Loucy (cell line): ENCODE results near the gene DENND11.

Experiments used
- H2AFZ ChIP-seq: fragments of 200-600 bp; sonication (generic); 2 replicates; pipeline ENCODE4 v1.6.0; 2016; ENCODE audit warnings: antibody characterized with exemption, mild to moderate bottlenecking, low read length, moderate library complexity
- H3F3A ChIP-seq: fragments of 200-600 bp; 2 replicates; pipeline ENCODE4 v1.6.0; 2016; ENCODE audit warnings: antibody characterized with exemption, low read depth, mild to moderate bottlenecking
- H3K27me3 ChIP-seq: fragments of 200-600 bp; sonication (generic); 2 replicates; pipeline ENCODE4 v1.6.1; 2014; ENCODE audit warnings: low read length, mild to moderate bottlenecking; ENCODE audit not compliant: insufficient read depth, poor library complexity, severe bottlenecking
- H3K36me3 ChIP-seq: fragments of 200-600 bp; sonication (generic); 2 replicates; pipeline ENCODE4 v1.6.1; 2016; ENCODE audit warnings: low read length; ENCODE audit not compliant: insufficient read depth
- H3K4me1 ChIP-seq: fragments of 200-600 bp; sonication (generic); 2 replicates; pipeline ENCODE4 v1.5.1; 2014; ENCODE audit warnings: low read length, mild to moderate bottlenecking; ENCODE audit not compliant: insufficient read depth, poor library complexity, severe bottlenecking
- H3K4me2 ChIP-seq: fragments of 200-600 bp; sonication (generic); 2 replicates; pipeline ENCODE4 v1.6.0; 2014; ENCODE audit warnings: antibody characterized with exemption, low read length, low read depth, mild to moderate bottlenecking; ENCODE audit not compliant: poor library complexity, severe bottlenecking
- H3K4me3 ChIP-seq: fragments of 200-600 bp; sonication (generic); 2 replicates; pipeline ENCODE4 v1.5.1; 2014; ENCODE audit warnings: low read length, mild to moderate bottlenecking, mixed read lengths; ENCODE audit not compliant: poor library complexity, severe bottlenecking
- H3K79me2 ChIP-seq: fragments of 200-600 bp; sonication (generic); 2 replicates; pipeline ENCODE4 v1.6.1; 2014; ENCODE audit warnings: low read length; ENCODE audit not compliant: insufficient read depth
- H3K9ac ChIP-seq: fragments of 200-600 bp; sonication (generic); 2 replicates; pipeline ENCODE4 v1.6.0; 2014; ENCODE audit warnings: mild to moderate bottlenecking, low read depth, low read length, moderate library complexity; ENCODE audit not compliant: poor library complexity, severe bottlenecking
- H3K9me2 ChIP-seq: fragments of 200-600 bp; sonication (generic); replicated peaks from 2 replicates; pipeline ENCODE4 v1.6.1; 2016; ENCODE audit warnings: low read depth, low read length, mixed read lengths
- H3K9me3 ChIP-seq: fragments of 200-600 bp; sonication (generic); 2 replicates; pipeline ENCODE4 v1.6.1; 2014; ENCODE audit warnings: mild to moderate bottlenecking, antibody characterized with exemption, low read length, low read depth; ENCODE audit not compliant: insufficient read depth
- H4K20me1 ChIP-seq: fragments of 200-600 bp; sonication (generic); 2 replicates; pipeline ENCODE4 v1.6.0; 2014; ENCODE audit warnings: antibody characterized with exemption, low read length, mild to moderate bottlenecking; ENCODE audit not compliant: insufficient read depth, poor library complexity, severe bottlenecking
- EZH2phosphoT487 ChIP-seq: fragments of 200-600 bp; IDR thresholded peaks from 2 replicates; pipeline ENCODE4 v1.6.1; 2018; ENCODE audit warnings: antibody characterized with exemption, mild to moderate bottlenecking, moderate library complexity, borderline replicate concordance
- TF ChIP-seq, protein P1 (sequence below): fragments of 200-600 bp; sonication (generic); conservative IDR thresholded peaks from 2 replicates; pipeline ENCODE4 v1.5.1; 2014; ENCODE audit warnings: mild to moderate bottlenecking, antibody characterized with exemption, low read length

The DENND11 gene

DNA sequence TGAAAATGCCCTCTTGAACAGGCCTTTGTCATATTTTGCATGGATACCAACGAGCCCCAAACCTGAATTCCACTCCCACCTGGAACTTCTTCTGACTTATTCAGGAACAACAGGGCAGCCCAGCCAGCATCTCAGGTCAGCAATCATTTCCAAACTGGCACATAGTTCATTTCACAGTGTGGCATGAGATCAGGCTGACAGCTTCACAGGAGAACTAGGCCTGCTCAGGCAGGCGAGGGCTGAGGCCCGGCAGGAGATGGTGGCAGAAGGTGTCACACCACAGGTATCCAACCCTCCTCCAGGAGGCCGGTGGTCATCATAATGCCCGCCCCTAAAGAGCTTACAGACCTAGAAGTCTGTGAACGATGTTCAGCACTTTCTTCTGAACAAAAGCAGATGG is 42.5 kb downstream of the DENND11 start:
- no peaks in the 10 kb centered on the region for H3F3A ChIP-seq
- no peaks in the 10 kb centered on the region for H3K9me2 ChIP-seq
- H2AFZ ChIP-seq = no peak overlapping the region
- H3K27me3 ChIP-seq = no peaks in the 10 kb centered on the region
- no peaks in the 10 kb centered on the region for H3K9me3 ChIP-seq
- TF ChIP-seq EZH2phosphoT487 = no peak
- TF ChIP-seq, protein P1, sequence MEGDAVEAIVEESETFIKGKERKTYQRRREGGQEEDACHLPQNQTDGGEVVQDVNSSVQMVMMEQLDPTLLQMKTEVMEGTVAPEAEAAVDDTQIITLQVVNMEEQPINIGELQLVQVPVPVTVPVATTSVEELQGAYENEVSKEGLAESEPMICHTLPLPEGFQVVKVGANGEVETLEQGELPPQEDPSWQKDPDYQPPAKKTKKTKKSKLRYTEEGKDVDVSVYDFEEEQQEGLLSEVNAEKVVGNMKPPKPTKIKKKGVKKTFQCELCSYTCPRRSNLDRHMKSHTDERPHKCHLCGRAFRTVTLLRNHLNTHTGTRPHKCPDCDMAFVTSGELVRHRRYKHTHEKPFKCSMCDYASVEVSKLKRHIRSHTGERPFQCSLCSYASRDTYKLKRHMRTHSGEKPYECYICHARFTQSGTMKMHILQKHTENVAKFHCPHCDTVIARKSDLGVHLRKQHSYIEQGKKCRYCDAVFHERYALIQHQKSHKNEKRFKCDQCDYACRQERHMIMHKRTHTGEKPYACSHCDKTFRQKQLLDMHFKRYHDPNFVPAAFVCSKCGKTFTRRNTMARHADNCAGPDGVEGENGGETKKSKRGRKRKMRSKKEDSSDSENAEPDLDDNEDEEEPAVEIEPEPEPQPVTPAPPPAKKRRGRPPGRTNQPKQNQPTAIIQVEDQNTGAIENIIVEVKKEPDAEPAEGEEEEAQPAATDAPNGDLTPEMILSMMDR = no peak
- H3K4me1 ChIP-seq = peaks cover 8% of the 10 kb centered on the region
- no peak overlapping the region for H3K4me2 ChIP-seq
- H3K4me3 ChIP-seq = no peak overlapping the region
- H3K79me2 ChIP-seq = no peaks in the 10 kb centered on the region
- H4K20me1 ChIP-seq = no peaks in the 10 kb centered on the region
- H3K9ac ChIP-seq = no peak overlapping the region
- peaks cover 52% of the 10 kb centered on the region; the same call in 1 of the 2 replicates for H3K36me3 ChIP-seq

DNA sequence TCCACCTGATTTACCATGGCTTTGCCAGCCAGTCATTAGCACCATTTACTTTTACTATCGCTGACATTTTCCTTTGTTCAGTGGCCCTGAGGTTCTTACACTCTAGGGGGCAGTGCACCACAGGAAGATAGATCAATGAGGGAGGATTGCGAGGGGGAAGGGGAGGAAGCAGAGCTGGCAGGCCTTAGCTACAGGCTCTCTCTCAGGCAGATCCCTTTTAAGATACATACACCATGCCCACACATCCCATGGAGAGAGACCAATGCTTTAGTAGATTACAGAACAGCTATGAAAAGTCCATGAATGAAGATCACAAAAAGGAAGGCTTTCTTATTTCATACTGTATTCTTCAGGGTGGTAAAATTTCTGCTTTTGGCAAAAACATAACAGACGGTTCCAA is 47.4 kb downstream of the DENND11 start:
- no peaks in the 10 kb centered on the region for H3K9me2 ChIP-seq
- H3K36me3 ChIP-seq = peaks cover 49% of the 10 kb centered on the region; the same call in 1 of the 2 replicates
- H3K9ac ChIP-seq = no peak overlapping the region
- no peak overlapping the region for H2AFZ ChIP-seq
- H3K79me2 ChIP-seq = no peaks in the 10 kb centered on the region
- H4K20me1 ChIP-seq = no peaks in the 10 kb centered on the region
- no peaks in the 10 kb centered on the region for H3K27me3 ChIP-seq
- H3K9me3 ChIP-seq = no peaks in the 10 kb centered on the region
- peaks cover 3% of the 10 kb centered on the region for H3K4me1 ChIP-seq
- H3K4me3 ChIP-seq = no peak overlapping the region
- TF ChIP-seq EZH2phosphoT487 = no peak
- TF ChIP-seq, protein P1 = peak; percentile 90
- no peak overlapping the region for H3K4me2 ChIP-seq
- no peaks in the 10 kb centered on the region for H3F3A ChIP-seq

DNA sequence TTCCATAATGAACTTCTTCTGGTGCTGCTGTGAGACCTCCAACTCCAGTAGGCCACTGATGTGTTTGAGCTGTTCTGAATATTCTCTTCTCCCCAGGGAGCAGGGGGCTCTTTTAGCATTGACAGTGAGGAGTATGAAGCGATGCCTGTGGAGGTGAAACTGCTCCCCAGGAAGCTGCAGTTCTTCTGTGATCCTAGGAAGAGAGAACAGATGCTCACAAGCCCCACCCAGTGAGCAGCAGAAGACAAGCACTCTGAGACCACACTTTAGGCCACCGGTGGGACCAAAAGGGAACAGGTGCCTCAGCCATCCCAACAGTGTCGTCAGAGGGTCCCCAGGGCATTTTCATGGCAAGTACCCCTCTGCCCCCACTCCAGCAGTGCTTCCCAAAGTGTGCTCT is 49.3 kb downstream of the DENND11 start:
- H2AFZ ChIP-seq = no peak overlapping the region
- no peak overlapping the region for H3K9ac ChIP-seq
- H3F3A ChIP-seq = no peaks in the 10 kb centered on the region
- H3K79me2 ChIP-seq = no peaks in the 10 kb centered on the region
- H3K9me2 ChIP-seq = no peaks in the 10 kb centered on the region
- no peaks in the 10 kb centered on the region for H3K9me3 ChIP-seq
- H3K27me3 ChIP-seq = no peaks in the 10 kb centered on the region
- H3K36me3 ChIP-seq = peaks cover 47% of the 10 kb centered on the region; the same call in 1 of the 2 replicates
- H3K4me2 ChIP-seq = no peak overlapping the region
- peaks cover 3% of the 10 kb centered on the region for H3K4me1 ChIP-seq
- H3K4me3 ChIP-seq = no peak overlapping the region
- no peaks in the 10 kb centered on the region for H4K20me1 ChIP-seq
- TF ChIP-seq EZH2phosphoT487 = no peak
